NCI-H1417 (cell line): ENCODE results near the gene TRPV4.

ENCODE experiments used
- DNase-seq, 3 experiments: peaks; one replicate each; lab custom pipeline; 2025; lab: John Stamatoyannopoulos, UW

The TRPV4 gene

GRCh38 chr12:109827566-109828550 lies 5.3 kb downstream of the TRPV4 start:
- DNase-seq: no peak

- DNase-seq: no peak
Observed at GRCh38 chr12:109827080-109827479, 6.1 kb downstream of the TRPV4 start.

GRCh38 chr12:109824731-109825130 lies 8.5 kb downstream of the TRPV4 start:
- no peak for DNase-seq

GRCh38 chr12:109822951-109823411 lies 10.2 kb downstream of the TRPV4 start:
- DNase-seq: peak in 2 of 3 experiments; percentile 26 to 43

GRCh38 chr12:109822416-109822815 lies 10.8 kb downstream of the TRPV4 start:
- DNase-seq: no peak

- DNase-seq: no peak
Observed at GRCh38 chr12:109821968-109822367, 11.2 kb downstream of the TRPV4 start.

GRCh38 chr12:109820816-109821381 lies 12.3 kb downstream of the TRPV4 start:
- peak; percentile 36 to 71 (median 68) for DNase-seq

GRCh38 chr12:109818905-109819500 lies 14.2 kb downstream of the TRPV4 start:
- peak in 1 of 3 experiments; percentile 34 for DNase-seq

GRCh38 chr12:109818253-109818652 lies 14.9 kb downstream of the TRPV4 start:
- DNase-seq: no peak

GRCh38 chr12:109817627-109818231 lies 15.5 kb downstream of the TRPV4 start:
- no peak for DNase-seq

GRCh38 chr12:109816870-109817269 lies 16.3 kb downstream of the TRPV4 start:
- DNase-seq: no peak

- no peak for DNase-seq
Observed at GRCh38 chr12:109815757-109816617, 17.2 kb downstream of the TRPV4 start.

- DNase-seq: no peak
Observed at GRCh38 chr12:109815225-109815624, 18.0 kb downstream of the TRPV4 start.

- no peak for DNase-seq
Observed at GRCh38 chr12:109814600-109815150, 18.5 kb downstream of the TRPV4 start.

- DNase-seq: no peak
Observed at GRCh38 chr12:109813810-109814416, 19.3 kb downstream of the TRPV4 start.

GRCh38 chr12:109811624-109811995 lies 21.6 kb downstream of the TRPV4 start:
- no peak for DNase-seq

- DNase-seq: no peak
Observed at GRCh38 chr12:109810954-109811623, 22.1 kb downstream of the TRPV4 start.

GRCh38 chr12:109808876-109809646 lies 24.1 kb downstream of the TRPV4 start:
- no peak for DNase-seq

GRCh38 chr12:109807954-109808643 lies 25.1 kb downstream of the TRPV4 start:
- no peak for DNase-seq
